Ascending aorta (tissue), 2 donors: Measurements from ENCODE around the gene S100PBP. TPM values are rescaled to one million over a fixed set of nuclear protein-coding genes. Genes with fewer than 3 reads are reported as not detected.

Experiments used
- DNase-seq, 2 donors: peaks; one replicate each; pipeline ENCODE4 v3.0.0-alpha.2; 2019; ENCODE audit warnings: low spot score in 2 of 2
- H3K27ac ChIP-seq, 2 donors: fragments of 200-600 bp; sonication (generic); one replicate each; pipeline ENCODE4 v1.5.1; 2016 to 2017; ENCODE audit warnings: mild to moderate bottlenecking in 1 of 2
- H3K27me3 ChIP-seq: fragments of 200-600 bp; sonication (generic); one replicate; pipeline ENCODE4 v1.5.1; 2017
- H3K36me3 ChIP-seq, 2 donors: fragments of 200-600 bp; sonication (generic); one replicate each; pipeline ENCODE4 v1.5.1; 2016
- H3K4me1 ChIP-seq, 2 donors: fragments of 200-600 bp; sonication (generic); one replicate each; pipeline ENCODE4 v1.5.1; 2016 to 2017; ENCODE audit warnings: mild to moderate bottlenecking in 1 of 2
- H3K4me3 ChIP-seq, 2 donors: fragments of 200-600 bp; sonication (generic); one replicate each; pipeline ENCODE4 v1.5.1; 2016 to 2017; ENCODE audit warnings: mild to moderate bottlenecking in 1 of 2
- H3K9me3 ChIP-seq, 2 donors: fragments of 200-600 bp; sonication (generic); one replicate each; pipeline ENCODE4 v1.5.1; 2016
- intact Hi-C: fragments of 100-400 bp; cut with DNase I; formaldehyde crosslinking; loops from one replicate; pipeline ENCODE4 v1.15.1; 2023
- total RNA-seq: library from RNA; depleted of rRNA; stranded (reverse); fragments of >200 nt; gene quantifications from one replicate; pipeline ENCODE4 v1.1.0, GENCODE V29; 2016
- TF ChIP-seq, protein P1 (sequence below), 3 experiments: fragments of 200-600 bp in 2 of 3; fragments of 450-650 bp in 1 of 3; sonication (generic) in 2 of 3; IDR thresholded peaks; one replicate each; pipeline ENCODE4 v1.5.1; 2016 to 2019; ENCODE audit warnings: antibody characterized with exemption in 3 of 3, mild to moderate bottlenecking in 1 of 3, moderate library complexity in 1 of 3

S100PBP gene
- total RNA-seq, 1 donor from 2014 or later: 1.6 TPM

DNA sequence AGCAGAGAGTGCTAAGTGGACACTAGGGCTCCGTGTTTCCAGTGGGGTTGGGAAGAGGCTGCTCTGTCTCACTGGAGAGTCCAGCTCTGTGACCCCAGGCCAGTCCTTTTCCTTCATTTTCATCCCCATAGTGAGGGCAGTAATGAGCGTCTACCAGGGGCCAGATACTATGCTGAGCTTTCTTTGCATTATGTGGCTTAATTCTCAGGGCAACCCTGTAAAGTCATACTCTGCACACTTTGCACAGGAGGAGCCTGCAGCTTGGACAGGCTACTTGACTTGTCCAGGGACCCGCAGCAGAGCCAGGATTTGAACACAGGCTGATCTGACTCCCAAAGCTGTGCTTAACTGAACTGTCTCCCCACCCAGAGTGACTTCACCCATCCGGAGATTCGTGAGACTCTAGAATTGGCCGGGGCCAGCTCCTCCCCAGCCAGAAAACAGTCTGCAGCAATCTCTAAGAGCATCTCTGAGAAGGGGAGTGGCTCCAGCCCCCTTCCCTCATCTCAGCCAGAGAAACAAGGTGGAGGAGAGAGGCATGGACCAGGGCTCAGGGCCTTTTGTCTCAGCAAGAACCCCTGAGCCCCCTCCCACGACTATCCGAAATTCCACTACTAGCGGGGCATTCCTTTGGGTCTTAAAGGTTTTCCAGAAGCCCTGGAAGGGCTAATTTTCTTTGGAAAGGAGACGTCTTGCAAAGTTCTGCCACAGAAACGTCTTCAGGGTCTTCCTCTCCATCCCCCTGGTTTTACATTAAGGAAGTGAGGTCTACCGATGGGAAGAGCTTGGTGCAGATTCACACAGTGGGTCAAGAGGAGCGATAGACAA lies 54.1 kb downstream of the S100PBP start:
- DNase-seq: peak in 1 of 2 donors; percentile 62
- Histone ChIP-seq H3K4me3 (peak overlapping the region; percentile 56 to 77), H3K27ac (no peak overlapping the region)

DNA sequence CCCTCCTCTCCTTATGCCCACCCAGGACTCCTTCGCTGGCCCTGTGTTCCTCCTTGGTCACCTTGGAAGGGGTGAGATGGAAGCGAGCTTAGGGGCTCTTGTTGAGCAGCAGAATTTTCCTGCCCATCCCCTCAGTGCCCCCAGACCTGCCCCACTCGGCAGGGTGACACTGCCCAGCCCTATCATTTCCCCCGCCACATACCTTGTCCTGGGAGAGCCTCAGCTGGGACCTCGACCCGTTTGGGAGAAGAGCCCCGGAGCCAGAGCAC lies 54.7 kb downstream of the S100PBP start:
- TF ChIP-seq, protein P1, sequence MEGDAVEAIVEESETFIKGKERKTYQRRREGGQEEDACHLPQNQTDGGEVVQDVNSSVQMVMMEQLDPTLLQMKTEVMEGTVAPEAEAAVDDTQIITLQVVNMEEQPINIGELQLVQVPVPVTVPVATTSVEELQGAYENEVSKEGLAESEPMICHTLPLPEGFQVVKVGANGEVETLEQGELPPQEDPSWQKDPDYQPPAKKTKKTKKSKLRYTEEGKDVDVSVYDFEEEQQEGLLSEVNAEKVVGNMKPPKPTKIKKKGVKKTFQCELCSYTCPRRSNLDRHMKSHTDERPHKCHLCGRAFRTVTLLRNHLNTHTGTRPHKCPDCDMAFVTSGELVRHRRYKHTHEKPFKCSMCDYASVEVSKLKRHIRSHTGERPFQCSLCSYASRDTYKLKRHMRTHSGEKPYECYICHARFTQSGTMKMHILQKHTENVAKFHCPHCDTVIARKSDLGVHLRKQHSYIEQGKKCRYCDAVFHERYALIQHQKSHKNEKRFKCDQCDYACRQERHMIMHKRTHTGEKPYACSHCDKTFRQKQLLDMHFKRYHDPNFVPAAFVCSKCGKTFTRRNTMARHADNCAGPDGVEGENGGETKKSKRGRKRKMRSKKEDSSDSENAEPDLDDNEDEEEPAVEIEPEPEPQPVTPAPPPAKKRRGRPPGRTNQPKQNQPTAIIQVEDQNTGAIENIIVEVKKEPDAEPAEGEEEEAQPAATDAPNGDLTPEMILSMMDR (IDR thresholded peaks at IDR 0.05): no peak
- intact Hi-C loops: loop anchor here (1.0 kb wide), 1 partner anchor 160 kb away; no protein-coding TSS in a partner anchor
- Histone ChIP-seq H3K4me1 (peaks cover 4 to 21% of the 10 kb centered on the region in 2 donors), H3K4me3 (no peak overlapping the region), H3K27ac (no peak overlapping the region), H3K36me3 (no peaks in the 10 kb centered on the region), H3K27me3 (no peaks in the 10 kb centered on the region), H3K9me3 (no peaks in the 10 kb centered on the region)
- no peak for DNase-seq

More for the DNA sequence above, 54.1 kb downstream of the S100PBP start:
- TF ChIP-seq, protein P1 (IDR thresholded peaks at IDR 0.05): no peak
- H3K27me3 ChIP-seq: no peaks in the 10 kb centered on the region
- intact Hi-C loops: loop anchor here (1.0 to 2.0 kb wide), 2 partner anchors 55 to 159 kb away; partner anchors contain the start of genes S100PBP and YARS1
- peaks cover 4 to 21% of the 10 kb centered on the region in 2 donors for H3K4me1 ChIP-seq
- H3K9me3 ChIP-seq: no peaks in the 10 kb centered on the region
- no peaks in the 10 kb centered on the region for H3K36me3 ChIP-seq

DNA sequence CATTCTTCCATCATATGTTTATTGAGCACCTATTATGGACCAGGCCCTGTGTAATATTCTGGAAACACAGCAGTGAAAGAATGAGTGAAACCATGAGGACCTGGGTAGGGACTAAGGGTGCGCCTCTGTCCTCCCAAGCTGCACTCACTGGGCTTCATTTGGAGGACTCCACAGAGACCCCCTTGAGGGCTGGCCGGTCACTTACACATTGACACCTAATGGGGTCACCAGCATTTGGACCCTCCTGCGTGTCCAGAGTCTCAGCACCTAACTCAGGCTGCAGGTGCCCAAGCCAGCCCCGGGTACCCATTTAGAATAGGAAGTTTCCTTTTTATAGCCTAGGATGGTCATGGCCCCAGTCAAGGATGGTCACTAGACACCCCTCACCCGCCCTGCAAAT lies 56.0 kb downstream of the S100PBP start:
- intact Hi-C loops: no loop called here
- Histone ChIP-seq H3K9me3 (no peaks in the 10 kb centered on the region), H3K27ac (no peak overlapping the region), H3K4me1 (peaks cover 4 to 21% of the 10 kb centered on the region in 2 donors), H3K27me3 (no peaks in the 10 kb centered on the region), H3K4me3 (no peak overlapping the region), H3K36me3 (no peaks in the 10 kb centered on the region)
- TF ChIP-seq, protein P1 (IDR thresholded peaks at IDR 0.05): no peak
- peak in 1 of 2 donors; percentile 58 for DNase-seq

DNA sequence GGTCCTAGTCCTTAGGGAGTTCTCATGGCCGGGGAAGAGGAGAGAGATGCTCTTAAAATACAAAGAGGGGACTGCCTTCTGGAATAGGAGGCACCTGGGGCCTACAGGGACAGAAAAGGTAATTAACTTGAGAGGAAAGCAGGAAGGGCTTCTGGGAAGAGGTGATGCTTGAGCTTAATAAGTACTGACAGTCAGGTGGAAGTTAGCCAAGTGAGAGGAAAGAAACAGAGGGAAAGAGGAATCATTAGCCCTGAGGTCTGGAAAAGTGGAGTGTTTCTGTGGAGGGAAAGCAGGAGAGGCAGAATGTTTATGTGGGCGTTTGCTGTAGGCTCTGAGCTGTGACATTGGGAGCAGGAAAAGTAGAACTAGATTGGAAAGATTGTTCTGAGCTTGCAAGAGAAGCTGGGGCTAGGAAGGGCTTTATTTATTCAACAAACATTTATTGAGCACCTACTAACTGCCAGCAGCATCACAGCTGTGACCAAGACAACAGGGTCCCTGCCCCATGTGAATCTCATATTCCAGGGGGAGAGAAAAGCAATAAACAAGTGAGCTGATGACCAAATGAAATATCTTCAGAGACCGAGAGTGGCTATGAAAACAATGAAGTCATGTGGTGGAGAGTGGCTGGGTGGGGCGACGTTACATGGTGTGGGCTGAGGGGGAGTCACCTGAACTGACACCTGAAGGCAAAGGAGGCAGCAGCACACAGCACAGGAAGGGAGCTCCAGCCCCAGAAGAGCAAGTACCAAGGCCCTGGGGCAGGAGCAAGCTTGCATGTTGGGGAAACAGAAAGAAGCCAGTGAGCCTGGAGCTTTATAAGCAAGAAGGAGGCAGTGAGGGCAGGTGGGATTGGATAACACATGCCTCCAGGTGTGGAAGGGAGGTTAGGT lies 57.7 kb downstream of the S100PBP start:
- TF ChIP-seq, protein P1 (IDR thresholded peaks at IDR 0.05): no peak
- Histone ChIP-seq H3K27me3 (no peaks in the 10 kb centered on the region), H3K27ac (no peak overlapping the region), H3K4me3 (no peak overlapping the region), H3K9me3 (no peaks in the 10 kb centered on the region), H3K4me1 (peaks cover 3 to 16% of the 10 kb centered on the region in 2 donors), H3K36me3 (no peaks in the 10 kb centered on the region)
- peak in 1 of 2 donors; percentile 40 for DNase-seq
- intact Hi-C loops: no loop called here

DNA sequence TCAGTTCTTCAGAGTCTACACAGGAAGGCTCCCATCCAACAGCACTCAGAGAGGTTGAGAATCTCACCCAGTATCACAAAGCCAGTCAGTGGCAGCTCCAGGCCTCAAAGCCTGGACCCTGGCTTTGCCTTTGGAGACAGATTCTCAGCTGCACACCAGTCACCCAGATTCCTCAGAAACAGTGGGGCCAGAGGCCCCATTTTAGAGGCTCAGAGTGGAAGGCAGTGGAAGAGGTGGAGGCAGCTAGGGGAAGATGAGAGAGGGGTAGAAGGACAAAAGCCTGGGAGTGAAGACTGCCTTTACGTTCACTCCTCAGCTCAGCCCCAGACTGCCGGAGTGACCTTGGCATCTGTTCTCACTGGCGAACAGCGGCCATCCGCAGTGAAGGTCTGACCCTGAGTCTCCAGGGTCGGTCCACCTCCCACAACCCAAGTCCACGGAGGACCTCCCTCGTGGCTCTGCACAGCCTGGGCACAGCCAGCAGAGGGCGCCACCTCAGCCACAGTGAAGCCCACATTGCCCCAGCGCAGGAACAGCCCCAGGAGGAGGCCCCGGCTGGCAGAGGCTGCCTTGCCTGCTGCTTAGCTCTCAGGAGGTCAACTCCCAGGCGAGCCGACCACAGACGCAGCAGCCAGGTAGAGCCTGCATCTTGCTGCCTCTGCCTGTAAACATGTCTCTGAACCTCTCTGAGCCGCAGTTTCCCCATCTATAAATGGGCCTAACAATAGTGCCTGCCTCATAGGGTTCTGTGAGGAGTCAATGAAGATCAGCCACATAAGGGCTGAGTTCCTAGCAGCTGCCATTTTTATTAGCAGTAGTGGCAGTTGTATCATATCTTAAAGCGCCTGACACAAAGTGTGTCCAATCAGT lies 59.1 kb downstream of the S100PBP start:
- TF ChIP-seq, protein P1 (IDR thresholded peaks at IDR 0.05): peak; percentile 47 to 81 (median 50)
- Histone ChIP-seq H3K27ac (no peak overlapping the region), H3K9me3 (no peaks in the 10 kb centered on the region), H3K4me3 (no peak overlapping the region), H3K27me3 (no peaks in the 10 kb centered on the region), H3K4me1 (peaks cover 4 to 9% of the 10 kb centered on the region in 2 donors), H3K36me3 (no peaks in the 10 kb centered on the region)
- peak in 1 of 2 donors; percentile 65 for DNase-seq
- intact Hi-C loops: no loop called here
